T-helper 9 cell (primary cell): ENCODE measurements around the gene MYL4.
"Not testable (repeated sequence)": the region's sequence is repeated elsewhere in the genome, so short reads cannot be mapped to it uniquely, and the experiment has no call there.

Experiments used
- DNase-seq: peaks from one replicate; pipeline ENCODE4 v3.0.0-alpha.2; 2020

Gene MYL4

DNA sequence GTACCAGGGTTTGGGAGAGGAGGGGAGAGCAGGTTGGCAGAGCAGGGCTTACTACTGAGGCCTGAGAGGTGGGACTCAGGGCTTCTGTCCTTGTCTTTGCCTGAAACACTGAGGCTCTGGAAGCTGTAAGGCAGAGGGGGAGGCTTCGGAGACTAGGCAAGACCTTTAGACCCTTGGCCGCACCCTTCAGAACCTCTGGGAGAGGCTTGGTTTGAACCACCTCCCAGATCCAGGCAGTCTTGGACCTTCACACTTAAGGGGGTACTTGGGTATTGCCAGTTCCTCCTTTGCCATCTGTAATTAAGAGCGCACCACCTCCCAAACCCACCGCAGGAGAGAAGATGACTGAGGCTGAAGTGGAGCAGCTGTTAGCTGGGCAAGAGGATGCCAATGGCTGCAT lies 12.9 kb downstream of the MYL4 start:
- no peak for DNase-seq

GRCh38 chr17:47223007-47223406 lies 13.9 kb downstream of the MYL4 start:
- DNase-seq = no peak

GRCh38 chr17:47223460-47223859 lies 14.3 kb downstream of the MYL4 start:
- no peak for DNase-seq

GRCh38 chr17:47224077-47224476 lies 14.9 kb downstream of the MYL4 start:
- DNase-seq = not testable (repeated sequence)

DNA sequence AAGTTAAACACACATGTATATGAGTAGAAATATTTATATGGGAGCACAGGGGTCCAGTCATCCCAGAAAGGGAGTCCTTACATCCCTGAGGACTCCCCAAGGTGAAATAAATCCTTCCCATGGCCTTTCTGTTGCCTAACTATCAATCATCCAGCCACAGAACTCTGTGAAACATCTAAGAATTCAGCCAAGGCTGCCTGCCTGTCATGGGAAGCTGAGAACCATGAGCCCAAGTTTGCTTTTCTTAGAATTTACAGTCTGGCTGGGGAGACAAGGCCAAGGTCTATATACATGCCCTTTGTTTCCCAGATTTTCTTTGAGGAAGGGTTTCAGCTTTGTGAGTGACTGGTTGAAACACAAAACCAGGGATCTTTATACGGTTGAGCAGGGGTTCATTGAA lies 15.8 kb downstream of the MYL4 start:
- DNase-seq = no peak

DNA sequence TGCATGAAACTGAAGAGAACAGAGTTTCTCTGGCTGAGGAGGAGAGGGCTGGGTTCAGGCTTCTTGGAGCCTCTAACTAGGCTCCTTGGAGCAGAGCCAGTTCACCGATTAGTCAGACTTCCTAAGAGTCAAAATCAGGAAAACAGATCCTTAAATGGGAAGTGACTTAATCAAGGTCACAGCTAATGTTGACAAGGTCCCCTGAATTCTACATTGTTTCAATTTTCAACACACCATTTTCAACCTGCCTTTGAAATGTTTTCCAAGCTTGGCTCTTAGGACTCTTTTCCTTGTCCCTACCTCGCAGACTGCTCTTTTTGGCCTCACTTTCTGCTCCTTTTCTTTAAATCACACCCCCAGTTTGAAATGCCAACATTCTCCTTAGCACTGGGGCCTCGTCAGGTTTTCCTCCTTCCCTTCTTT lies 16.3 kb downstream of the MYL4 start:
- DNase-seq = no peak

DNA sequence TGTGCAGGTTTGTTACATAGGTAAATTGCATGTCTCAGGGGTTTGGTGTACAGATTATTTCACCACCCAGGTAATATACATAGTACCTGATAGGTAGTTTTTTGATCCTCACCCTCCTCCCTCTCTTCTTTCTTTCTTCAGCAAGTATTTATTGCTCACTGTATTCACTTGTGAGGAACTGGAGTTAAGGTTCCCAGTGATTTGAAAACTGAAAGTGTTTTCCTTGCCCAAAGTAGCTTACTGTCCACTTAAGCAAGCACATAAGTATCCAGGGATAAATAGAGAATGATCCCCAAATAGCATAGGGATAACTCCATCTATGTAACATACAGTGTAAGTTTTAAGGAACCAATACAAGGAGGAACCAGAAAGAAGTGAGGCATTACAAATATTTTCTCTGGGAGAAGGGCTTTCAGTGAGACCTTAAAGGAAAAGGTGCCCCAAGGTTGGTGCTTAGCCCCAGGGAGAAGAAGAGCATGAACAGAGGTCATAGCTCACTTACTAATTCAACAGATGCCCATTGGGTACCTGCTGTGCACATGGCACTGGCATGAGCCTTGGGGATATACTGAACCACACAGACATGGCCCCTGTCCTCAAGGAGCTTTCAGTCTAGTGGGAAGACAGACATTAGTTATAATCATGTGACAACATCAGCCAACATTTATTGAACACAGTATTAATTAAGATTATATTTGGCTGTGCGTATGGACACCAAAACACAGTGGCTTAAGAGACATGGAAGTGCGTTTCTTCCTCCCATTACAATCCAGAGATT lies 17.0 kb downstream of the MYL4 start:
- no peak for DNase-seq

GRCh38 chr17:47227862-47228261 lies 18.7 kb downstream of the MYL4 start:
- no peak for DNase-seq

GRCh38 chr17:47229535-47230443 lies 20.6 kb downstream of the MYL4 start:
- DNase-seq = peak; percentile 48

- no peak for DNase-seq
Measured at GRCh38 chr17:47230864-47231263, 21.7 kb downstream of the MYL4 start.

GRCh38 chr17:47231334-47231733 lies 22.2 kb downstream of the MYL4 start:
- no peak for DNase-seq

- DNase-seq = no peak
Measured at GRCh38 chr17:47231866-47232265, 22.7 kb downstream of the MYL4 start.

DNA sequence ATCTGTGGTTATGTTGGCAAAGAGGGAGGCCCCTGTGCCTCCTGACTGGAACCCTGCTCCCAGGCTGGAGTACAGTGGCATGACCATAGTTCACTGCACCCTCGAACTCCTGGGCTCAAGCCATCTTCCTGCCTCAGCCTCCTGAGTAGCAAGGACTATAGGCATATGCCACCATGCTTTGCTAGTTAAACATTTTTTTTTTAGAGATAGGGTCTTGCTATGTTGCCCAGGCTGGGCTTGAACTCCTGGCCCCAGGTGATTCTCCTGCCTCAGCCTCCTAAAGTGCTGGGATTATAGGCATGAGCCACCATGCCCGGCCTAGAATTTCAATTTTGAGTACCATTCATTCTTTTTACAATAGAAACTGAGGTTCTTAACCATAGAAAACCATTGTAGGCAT lies 23.3 kb downstream of the MYL4 start:
- no peak for DNase-seq

DNA sequence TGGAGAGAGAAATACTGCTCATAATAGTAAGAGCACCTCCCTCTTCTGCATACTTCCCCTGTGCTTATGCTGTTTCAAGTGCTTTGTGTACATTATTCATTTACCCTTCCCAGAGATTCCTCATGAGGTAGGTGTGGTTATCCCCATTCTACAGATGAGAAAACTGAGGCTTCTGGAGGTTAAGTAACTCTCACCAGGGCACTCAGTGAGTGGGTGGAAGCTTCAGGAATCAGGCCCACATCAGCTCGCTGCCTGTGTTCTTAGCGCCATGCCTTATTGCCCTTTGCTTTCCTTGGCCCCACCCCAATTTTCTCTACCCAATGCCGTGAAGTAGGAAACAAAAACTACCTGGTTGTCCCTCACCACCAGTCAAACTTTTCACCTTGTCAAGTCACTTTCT lies 26.4 kb downstream of the MYL4 start:
- no peak for DNase-seq

DNA sequence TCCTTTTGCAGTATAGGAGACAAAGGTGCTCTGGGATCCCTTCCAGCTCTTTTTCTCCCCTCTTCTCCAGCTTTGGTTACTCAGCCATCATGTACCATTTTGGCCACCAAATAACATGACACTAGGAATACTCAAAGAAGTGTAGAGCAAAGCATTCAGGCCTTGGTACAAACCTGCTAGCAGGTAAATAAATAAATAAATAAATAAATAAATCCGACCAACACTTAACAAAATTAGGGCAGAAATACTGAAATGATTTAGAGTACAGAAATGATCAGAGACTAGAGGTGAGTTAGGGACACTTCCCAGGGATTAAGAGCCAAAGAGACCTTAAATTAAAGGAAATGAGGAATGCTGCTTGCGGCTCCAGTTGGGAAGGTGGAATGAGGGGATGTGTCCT lies 26.8 kb downstream of the MYL4 start:
- DNase-seq = no peak

GRCh38 chr17:47237841-47238240 lies 28.7 kb downstream of the MYL4 start:
- no peak for DNase-seq

- DNase-seq = no peak
Measured at GRCh38 chr17:47238321-47239010, 29.3 kb downstream of the MYL4 start.

DNA sequence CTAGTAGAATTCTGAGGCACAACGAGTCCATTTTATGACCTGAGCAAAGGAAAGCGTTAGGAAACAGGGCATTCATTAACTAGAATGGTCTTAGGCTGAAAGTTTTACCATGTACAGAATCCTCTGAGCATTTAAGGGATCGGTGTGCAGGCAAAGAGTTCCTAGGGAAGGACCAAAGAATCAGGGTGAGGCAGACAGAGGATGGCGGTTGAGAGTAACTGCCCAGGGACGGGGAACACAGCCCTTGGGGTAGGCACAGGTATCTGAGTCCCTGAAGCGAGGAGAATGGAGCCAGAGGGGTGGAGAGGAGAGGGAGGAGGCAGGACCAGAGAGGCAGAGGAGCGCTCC lies 30.4 kb downstream of the MYL4 start:
- no peak for DNase-seq

DNA sequence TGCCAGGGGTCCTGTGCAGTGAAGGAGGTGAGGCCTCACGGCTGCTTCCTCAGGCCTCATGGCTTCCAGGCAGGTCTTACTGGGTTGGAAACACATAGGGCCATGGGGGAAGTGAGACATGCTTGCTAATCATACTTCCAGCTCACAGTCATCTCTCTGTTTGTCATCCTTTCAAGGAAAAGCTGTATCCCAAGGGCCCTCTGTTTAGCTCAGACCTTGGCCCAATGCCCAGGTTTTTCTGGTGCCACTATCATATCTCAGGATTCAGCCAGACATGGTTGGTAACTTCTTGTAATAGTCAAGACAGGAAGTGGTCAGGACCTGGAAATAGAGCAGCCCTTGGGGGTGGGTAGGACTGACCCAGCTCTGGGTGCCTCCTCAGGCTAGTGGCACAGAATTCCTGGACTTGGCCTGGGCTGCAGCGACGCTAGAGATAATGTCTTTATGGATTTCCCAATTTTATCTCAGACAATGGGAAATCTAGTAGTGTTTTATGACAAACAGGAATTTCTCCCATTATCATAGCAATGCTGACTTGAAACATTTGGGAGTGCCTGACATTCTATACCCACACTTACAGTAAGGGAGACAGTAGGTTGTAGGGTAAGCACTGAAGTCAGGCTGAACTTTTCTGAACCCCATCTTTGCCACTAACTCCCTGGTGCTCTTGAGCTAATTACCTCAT lies 31.0 kb downstream of the MYL4 start:
- DNase-seq = no peak

GRCh38 chr17:47240806-47241205 lies 31.7 kb downstream of the MYL4 start:
- no peak for DNase-seq

- no peak for DNase-seq
Measured at GRCh38 chr17:47242648-47243047, 33.5 kb downstream of the MYL4 start.

- DNase-seq = no peak
Measured at GRCh38 chr17:47243737-47244598, 34.8 kb downstream of the MYL4 start.
